GM15510 (cell line): ENCODE results near the gene MAST4.

ENCODE experiments used
- POLR2A ChIP-seq: IDR thresholded peaks from 3 replicates; pipeline ENCODE4 v1.6.1; 2011; ENCODE audit warnings: borderline replicate concordance; ENCODE audit not compliant: insufficient read length; ENCODE audit errors: extremely low read depth

MAST4 gene

GRCh38 chr5:66689522-66690220 lies 93.5 kb downstream of the MAST4 start:
- no peak for TF ChIP-seq POLR2A

GRCh38 chr5:66694036-66694435 lies 97.8 kb downstream of the MAST4 start:
- TF ChIP-seq POLR2A = no peak

- TF ChIP-seq POLR2A = no peak
Observed at GRCh38 chr5:66697796-66698564, 101.8 kb downstream of the MAST4 start.

- TF ChIP-seq POLR2A = no peak
Observed at GRCh38 chr5:66701244-66701643, 105.1 kb downstream of the MAST4 start.

DNA sequence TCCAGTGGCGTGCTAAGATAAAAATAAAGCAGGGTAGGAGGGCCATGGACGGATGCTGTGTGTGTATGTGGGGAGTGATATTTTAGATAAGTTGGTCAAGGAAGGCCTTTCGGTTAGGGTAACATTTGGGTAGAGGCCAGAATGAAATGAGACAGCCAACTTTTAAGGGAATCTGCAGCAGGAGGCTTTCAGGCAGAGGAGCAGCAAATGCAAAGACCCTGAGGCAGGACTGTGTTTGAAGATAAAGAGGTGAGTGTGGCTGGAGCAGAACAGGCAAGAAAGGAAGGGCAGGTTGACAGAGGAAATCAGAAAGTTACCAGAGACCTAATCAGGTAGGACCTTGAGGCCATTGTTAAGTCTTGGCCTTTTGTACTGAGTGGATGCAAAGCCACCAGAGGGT lies 106.2 kb downstream of the MAST4 start:
- no peak for TF ChIP-seq POLR2A

GRCh38 chr5:66704790-66705425 lies 108.7 kb downstream of the MAST4 start:
- no peak for TF ChIP-seq POLR2A

- TF ChIP-seq POLR2A = no peak
Observed at GRCh38 chr5:66708368-66708767, 112.2 kb downstream of the MAST4 start.

- TF ChIP-seq POLR2A = no peak
Observed at GRCh38 chr5:66710557-66711088, 114.4 kb downstream of the MAST4 start.

DNA sequence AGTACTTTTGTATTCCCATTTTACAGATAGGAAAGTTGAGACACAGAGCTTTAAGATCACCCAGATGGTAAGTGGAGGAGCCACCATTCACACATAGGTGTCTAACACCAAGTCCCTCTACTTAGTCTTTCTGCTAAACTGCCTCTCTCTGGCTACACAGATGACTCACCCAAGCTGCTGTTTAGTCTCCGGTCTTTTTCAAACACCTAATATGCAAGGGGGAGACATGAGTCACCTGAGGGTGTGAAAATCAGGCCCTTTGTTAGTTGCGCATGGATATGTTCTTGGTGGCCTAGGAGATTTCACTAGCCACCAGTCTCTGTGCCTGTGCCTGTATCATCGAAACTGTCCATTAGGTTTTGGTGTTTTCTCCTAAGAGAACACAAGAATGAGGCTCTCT lies 117.8 kb downstream of the MAST4 start:
- TF ChIP-seq POLR2A = no peak

GRCh38 chr5:66717455-66718373 lies 121.5 kb downstream of the MAST4 start:
- TF ChIP-seq POLR2A = no peak

- no peak for TF ChIP-seq POLR2A
Observed at GRCh38 chr5:66718374-66719002, 122.3 kb downstream of the MAST4 start.

DNA sequence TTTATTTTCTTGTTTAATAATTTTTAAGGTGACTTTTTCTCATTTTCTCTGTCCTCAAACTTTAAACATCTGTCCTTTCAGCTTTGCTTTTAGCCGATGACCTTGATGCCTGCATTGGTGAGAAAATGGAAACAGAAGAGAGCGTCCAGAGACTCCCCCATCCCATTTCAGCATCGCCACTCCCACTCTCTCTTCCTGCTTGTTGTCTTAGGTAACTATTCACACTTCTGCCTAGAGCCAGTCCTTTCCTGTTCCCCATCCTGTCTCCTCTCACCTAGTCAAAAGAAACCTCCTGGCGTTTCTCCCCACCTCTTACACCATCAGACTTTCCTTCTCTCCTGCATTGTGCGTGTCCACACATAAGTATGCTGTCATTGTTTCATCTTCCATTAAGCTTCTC lies 124.6 kb downstream of the MAST4 start:
- TF ChIP-seq POLR2A = no peak

DNA sequence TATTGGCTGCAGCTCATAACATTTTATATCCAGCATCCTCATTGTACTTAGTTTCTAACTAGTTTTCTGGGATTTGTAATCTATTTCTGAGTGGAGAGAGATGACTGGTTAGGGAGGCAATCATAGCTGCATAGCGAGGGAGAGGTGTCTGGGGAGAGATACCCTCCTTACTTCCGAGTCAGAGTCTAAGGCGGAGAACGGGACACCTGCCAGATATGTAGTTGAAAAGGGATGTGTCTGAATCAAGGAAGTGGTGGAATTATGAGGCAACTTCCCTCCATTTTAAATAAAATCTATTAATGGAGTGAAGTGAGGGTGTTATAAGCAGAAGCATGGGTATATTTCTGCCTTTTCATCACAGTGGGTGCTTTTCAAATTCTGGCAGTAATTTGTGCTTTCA lies 126.5 kb downstream of the MAST4 start:
- TF ChIP-seq POLR2A = no peak
